Activated CD4-positive, alpha-beta T cell treated with anti-CD3 and anti-CD28 coated beads for 4 hours (primary cell): Measurements from ENCODE around the gene FKBP5.
"Not testable (repeated sequence)": the region's sequence is repeated elsewhere in the genome, so short reads cannot be mapped to it uniquely, and the experiment has no call there.

Experiments used
- DNase-seq, 2 donors: peaks; one replicate each; pipeline ENCODE4 v3.0.0-alpha.2; 2020

Gene FKBP5

GRCh38 chr6:35605600-35605999 is 83.1 kb downstream of the FKBP5 start:
- DNase-seq = no peak

DNA sequence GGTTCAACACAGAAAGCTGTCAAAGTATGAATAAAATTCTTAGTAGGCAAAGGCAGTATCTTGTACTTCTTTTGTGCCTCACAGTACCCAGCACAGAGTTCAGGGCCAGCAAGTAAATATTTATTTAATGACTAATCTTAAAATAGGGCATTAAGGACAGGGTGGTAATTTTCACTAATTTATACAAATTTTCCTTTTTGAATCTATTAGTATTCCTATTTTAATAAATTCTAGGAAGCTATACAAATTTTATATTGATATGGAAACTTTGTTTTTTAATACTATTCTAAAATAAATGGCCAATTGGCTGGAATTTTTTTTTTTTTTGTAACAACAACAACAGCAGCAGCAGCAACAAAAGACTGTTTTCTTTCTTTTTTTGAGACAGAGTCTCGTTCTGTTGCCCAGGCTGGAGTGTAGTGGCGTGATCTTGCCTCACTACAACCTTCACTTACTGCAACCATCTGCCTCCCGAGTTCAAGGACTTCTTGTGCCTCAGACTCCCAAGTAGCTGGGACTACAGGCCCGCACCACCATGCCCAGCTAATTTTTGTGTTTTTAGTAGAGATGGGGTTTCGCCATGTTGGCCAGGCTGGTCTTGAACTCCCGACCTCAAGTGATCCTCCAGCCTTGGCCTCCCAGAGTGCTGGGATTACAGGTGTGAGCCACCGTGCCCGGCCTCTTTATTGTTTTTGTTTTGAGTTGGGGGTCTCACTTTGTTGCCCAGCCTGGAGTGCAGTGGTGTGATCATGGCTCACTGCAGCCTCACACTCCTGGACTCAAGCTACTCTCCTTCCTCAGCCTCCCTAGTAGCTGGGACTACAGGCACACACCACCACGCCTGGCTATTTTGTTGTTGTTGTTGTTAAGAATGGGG is 85.2 kb downstream of the FKBP5 start:
- no peak for DNase-seq

- no peak for DNase-seq
These were observed 86.4 kb downstream of the FKBP5 start for GRCh38 chr6:35602133-35602946.

DNA sequence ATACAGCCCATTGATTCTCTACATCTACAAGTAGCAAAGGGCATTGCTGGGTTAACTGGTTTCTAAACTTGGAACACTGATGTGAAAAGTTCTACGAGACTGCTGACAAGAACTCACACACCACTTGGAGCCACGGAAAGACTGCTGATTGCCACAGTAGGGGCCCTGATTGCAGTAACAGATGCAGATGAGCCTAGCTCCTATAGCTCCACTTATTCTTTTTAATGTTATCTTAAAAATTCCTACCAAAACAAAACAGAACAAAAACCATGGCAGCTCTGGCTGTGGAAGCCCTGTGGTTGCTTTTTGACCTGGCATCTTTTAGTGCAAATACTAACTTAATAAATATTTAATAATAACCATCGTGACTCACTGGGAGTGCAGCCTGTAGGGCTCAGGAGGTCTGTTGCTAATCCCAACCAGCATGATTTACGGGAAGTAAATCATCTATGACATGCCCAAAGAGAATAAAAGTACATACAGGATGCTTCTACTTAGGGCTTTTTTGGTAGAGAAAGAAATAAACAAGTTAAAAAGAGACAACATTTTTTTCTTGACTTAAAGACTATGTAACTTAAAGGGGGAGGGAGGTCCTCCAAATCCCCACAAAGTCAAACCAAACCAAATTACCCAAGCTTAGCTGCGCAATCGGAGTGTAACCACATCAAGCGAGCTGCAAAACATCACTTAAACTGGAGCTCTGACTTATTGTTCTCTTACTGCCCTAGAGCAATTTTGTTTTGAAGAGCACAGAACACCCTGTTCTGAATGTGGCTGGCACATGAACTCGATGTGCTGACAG is 87.2 kb downstream of the FKBP5 start:
- DNase-seq = peak; percentile 52 to 54

- DNase-seq = no peak
These were observed 88.0 kb downstream of the FKBP5 start for GRCh38 chr6:35600659-35601125.

DNA sequence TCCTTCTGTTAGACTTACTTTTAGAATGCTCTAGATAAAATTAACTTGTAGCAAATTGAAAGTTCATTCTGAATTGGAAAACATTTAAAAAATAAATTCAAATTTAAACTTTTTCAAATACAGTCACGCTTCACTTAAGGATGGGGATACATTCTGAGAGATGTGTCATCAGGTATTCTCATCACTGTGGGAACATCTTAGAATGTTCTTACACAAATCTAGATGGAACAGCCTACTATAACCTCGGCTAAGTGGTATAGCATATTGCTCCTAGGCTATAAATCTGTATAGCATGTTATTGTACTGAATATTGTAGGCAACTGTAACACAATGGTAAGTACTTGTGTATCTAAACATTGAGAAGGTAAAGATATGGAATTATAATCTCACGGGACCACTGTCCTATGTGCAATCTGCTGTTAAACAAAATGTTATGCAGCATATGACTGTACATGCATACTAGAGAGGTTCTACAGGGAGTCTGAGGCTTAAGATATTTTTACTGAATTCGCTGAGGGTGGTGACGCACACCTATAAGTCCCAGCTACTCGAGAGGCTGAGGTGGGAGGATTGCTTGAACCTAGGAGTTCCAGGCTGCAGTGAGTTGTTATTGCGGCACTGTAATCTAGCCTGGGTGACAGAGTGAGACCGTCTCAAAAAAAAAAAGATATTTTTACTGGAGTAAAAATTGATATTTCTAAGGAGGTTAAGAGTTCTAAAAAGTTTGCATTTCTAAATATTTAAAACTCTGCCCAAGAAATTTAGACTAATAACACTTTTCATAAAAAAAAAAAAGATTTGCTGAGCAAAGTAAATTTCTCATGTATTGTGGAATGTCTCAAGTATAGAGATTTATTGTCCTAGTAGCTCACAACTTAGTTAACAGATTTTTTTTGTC is 88.7 kb downstream of the FKBP5 start:
- no peak for DNase-seq

GRCh38 chr6:35598621-35599020 is 90.1 kb downstream of the FKBP5 start:
- DNase-seq = not testable (repeated sequence)

- DNase-seq = no peak
These were observed 92.0 kb downstream of the FKBP5 start for GRCh38 chr6:35596448-35597442.

GRCh38 chr6:35594503-35595186 is 94.1 kb downstream of the FKBP5 start:
- DNase-seq = no peak

DNA sequence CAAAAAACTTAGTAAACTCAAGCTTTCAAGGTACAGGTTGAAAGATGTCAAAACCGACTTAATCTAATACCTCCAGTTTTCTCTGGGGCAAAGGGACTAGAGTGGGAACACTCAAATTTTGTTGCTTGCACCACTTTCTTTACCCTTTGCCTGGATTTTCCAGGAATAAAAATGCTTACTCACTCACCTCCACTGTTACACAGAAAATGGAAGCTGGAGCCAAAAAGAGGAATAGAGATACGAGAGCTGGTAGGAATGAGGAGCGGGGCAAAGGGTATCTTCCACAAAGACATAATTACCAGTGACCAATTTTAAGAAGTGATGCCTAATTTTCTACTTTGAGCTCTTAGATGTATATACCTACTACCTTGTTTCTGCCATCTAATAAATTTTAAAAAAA is 96.5 kb downstream of the FKBP5 start:
- no peak for DNase-seq

DNA sequence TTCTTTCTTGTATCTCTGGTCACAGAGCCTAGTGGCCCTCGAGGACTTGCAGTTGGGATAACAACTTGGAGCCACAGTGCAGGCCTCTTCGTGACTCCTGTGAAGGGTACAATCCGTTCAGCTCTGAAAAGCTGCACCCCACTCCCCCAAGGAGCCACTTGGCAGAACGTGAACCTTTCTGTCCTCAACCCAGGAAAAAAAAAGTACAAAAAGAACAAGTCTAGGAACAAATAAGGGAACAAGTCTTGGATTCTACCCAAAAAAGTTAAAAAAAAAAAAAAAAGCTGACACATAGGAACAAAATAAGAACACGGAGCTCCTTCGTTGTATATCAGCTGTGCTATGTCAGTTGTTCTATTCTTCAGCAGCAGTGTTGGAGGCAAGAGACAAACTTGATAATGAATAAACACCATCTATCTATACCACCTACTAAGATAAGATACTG is 98.1 kb downstream of the FKBP5 start:
- DNase-seq = no peak

DNA sequence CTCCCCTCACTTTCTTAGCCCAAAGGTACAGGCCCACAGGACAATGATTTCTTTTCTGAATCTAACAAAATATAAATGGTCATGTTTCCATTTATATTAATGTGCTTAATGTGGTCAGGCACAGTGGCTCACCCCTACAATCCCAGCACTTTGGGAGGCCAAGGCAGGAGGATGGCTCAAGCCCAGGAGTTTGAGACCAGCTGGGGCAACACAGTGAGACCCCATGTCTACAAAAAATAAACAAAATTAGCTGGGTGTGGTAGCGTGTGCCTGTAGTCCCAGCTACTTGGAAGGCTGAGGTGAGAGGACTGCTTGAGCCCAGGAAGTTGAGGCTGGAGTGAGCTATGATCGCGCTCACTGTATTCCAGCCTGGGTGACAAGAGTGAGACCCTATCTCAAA is 98.8 kb downstream of the FKBP5 start:
- DNase-seq = no peak

DNA sequence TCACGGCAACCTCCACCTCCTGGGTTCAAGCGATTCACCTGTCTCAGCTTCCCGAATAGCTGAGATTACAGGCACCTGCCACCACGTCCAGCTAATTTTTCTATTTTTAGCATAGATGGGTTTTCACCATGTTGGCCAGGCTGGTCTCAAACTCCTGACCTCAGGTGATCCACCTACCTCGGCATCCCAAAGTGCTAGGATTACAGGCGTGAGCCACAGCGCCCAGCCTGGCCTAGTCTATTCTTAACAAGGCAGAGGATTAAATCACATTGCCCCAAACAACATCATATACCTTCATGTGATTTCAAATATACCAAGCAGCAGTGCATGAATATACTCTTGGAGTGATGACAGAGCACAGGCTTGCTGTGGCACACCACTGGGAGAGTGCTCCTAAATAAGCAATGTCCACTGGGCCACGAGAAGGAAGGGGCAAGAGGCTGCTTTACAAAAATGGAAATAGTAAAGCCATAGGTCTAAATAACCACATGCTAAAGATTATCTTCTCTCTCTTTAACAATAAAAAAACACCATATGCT is 99.4 kb downstream of the FKBP5 start:
- DNase-seq = no peak

DNA sequence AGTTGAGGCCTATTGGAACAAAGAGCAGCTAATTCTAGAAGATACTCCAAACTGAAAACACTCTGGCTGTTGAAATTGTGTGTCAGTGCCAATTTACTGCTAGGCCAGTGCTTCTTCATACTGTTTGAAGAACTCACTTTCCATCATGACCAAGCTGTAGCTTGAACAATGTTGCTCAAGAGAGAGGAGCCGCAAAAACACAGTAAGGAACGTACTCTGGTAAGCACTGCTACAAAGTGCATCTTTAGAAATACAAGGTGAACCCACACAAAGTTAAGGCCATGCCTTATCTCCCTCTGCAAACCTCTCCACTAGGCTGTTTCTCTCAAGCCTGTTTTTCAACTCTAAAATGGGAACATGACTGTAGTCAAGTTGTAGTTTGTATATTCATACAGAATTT is 101.5 kb downstream of the FKBP5 start:
- no peak for DNase-seq

DNA sequence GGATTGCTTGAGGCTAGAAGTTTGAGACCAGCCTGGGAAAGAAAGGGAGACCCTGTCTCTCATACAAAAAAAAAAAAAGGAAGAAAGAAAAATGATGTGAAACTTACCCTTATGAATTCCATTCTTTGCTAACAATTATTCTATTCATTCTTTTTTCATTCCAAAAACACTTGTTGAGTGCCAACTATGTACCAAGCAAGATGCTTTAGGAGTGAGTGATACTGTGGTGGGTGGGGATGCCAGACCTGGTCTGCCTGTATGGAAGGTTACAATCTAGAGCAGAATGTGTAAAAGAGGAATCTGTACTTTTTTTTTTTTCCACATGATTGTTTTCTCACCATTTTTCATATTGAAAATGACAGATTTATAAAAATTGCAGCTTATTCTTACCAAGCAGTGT is 102.2 kb downstream of the FKBP5 start:
- no peak for DNase-seq

DNA sequence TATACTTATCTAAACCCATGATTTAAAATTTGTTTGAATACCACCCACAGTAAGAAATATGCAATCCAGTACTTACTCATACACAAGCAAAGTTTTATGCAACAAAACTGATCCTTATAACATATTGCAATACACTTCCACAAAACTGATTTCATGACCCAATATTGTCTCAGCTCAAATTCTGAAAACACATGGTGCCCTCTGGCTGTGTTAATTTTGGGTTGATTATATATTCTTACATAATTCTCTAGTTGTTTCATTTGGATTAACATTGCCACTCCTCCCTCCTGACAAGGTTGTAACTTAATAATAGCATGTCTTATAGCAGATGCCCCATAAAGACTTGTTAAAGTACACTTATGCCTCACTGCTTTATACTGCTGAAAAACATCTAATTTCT is 103.1 kb downstream of the FKBP5 start:
- DNase-seq = no peak

DNA sequence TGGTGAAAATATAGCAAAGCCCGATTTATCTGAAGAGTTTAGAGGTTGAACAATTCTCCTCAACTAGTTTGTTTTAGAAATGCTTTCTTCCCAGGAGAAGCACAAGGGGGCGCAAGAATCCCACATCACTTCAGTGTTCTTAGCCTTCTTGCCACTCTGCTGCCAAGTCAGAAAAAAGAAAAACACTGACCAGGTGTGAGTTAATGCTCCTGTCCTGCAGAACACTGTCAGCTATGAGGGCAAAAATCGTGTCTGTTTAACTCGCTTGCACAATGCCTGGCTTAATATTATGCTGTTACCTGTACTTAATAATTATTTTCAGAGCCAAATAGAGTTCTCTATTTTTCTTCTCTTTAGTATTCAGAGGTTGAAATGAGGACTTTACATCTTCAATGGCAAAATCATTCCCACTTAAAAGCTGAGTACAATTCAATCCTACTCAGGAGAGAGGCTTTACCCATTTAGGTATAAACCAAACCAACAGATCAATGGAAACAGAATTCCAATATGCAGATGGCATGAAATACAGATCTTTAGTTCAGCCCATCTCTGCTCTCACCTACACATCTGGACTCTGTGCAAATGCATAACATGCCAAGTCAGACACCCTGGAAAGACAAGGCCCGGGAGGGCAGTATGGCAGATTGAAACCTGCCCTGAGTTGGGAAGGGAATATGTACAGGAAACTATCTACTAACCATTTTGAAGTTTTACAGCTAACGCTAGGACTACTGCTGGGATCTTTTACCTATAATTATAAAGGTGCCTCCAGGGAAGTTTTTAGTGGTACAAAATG is 104.6 kb downstream of the FKBP5 start:
- peak; percentile 67 to 80 for DNase-seq

DNA sequence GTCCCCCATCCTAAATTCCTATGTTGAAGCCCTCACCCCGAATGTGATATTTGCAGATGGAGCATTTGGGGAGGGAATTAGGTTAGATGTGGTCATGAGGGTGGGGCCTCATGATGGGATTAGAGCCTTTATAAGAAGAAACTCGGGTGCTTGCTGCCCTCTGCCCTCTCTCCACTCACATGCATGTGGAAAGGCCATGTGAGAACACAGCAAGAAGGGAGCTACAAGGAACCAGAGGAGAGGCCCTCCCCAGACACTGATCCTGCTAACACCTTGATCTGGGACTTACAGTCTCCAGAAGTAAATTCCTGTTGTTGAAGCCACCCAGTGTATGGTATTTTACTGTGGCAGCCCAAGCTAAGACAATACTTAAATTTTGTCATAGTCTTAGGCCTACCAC is 106.4 kb downstream of the FKBP5 start:
- no peak for DNase-seq

GRCh38 chr6:35581633-35582032 is 107.1 kb downstream of the FKBP5 start:
- DNase-seq = no peak
